Iris pigment epithelial cell (primary cell): Measurements from ENCODE around the gene SMIM10.
"Not testable (repeated sequence)": the region's sequence is repeated elsewhere in the genome, so short reads cannot be mapped to it uniquely, and the experiment has no call there.

Experiments
- DNase-seq: peaks from one replicate; pipeline ENCODE4 v3.0.0-alpha.2; 2011; ENCODE audit warnings: low read depth

SMIM10 gene

DNA sequence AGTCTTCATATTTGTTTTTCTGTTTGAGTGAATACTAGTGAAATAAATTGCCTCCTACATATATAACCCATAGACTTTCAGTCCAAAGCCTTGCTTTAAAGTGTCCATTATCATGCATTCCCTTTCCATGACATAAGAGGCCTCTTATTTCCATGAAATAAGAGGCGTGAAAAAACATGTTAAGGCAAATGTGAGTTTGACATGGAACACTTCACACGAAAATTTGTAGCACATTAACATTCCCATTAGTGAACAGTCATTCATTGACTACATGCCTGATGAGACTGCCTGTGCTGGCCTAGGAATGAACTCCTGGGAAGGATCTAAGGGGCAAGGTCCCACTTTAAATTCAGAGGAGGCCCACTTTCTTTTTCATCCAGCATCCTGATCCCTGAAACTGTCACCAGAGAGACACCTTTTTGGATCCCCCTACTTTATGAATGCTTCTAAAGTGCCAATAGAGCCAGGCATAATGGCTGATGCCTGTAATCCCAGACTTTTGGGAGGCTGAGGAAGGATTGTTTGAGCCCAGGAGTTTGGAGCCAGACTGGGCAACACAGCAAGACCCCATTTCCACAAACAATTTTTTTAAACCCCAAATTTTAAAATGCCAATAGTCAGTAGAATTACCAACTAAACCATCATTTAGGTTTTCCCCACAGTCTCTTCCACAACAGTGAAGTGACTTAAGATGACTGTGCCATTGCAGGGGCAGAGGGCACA is 24.9 kb downstream of the SMIM10 start:
- no peak for DNase-seq

GRCh38 chrX:135019890-135020289 is 29.1 kb downstream of the SMIM10 start:
- DNase-seq: not testable (repeated sequence)

DNA sequence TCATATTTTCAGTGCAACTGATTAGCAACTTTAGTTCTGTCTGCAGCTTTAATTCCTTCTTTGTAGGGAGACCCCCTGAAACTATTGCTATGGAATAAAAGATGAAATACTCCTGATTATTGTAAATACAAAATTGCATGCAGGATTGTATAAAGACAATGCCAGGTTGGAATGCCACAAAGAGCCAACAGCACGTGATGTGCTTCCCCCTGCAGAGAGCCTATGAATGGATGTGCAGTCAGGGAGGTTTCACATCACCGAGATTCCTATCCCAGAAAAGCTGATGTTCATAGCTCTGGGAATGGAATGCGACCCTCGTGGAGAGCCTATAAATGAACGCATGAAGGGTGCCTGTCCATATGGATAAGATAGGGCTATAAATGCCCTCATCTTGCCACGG is 33.0 kb downstream of the SMIM10 start:
- DNase-seq: not testable (repeated sequence)

GRCh38 chrX:135024526-135024925 is 33.7 kb downstream of the SMIM10 start:
- no peak for DNase-seq

GRCh38 chrX:135030207-135030963 is 39.6 kb downstream of the SMIM10 start:
- DNase-seq: not testable (repeated sequence)

GRCh38 chrX:135041149-135042123 is 50.6 kb downstream of the SMIM10 start:
- peak; percentile 20 for DNase-seq
